ENCODE measurements around the gene TELO2. TPM values are rescaled to one million over a fixed set of nuclear protein-coding genes. Genes with fewer than 3 reads are reported as not detected.
A peak's percentile ranks its signal among the peaks of the same experiment; 100 is the strongest.

The TELO2 gene
- total and polyA plus RNA-seq, 4 donors, result 24.4 to 64.2 (median 42.8) TPM

DNA sequence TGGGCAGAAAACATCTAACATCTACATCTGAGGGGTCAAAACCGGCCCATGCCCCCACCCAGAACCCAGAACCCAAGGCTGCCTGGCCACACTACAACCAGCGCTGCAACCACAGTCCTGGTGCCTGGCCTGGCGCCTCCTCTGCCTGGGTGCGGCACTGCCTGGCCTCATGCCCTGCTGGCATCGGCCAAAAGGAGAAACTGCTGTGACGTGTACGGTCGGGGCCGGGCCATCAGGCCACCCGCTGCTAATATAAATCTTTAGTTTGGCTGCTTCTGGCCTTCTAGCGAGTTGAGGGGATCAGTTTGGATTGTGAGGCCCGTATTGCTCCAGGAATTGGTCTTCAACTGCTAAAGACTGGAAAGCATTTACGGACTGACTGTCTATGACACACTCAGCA is 63.1 kb downstream of the TELO2 start:
- Histone ChIP-seq H3K27me3 (ENCODE audit: control insufficient read depth in 3 of 3, insufficient read depth in 3 of 3, low read length in 2 of 3) (no peaks in the 10 kb centered on the region), H3K9me3 (ENCODE audit: control insufficient read depth in 4 of 4, insufficient read depth in 3 of 4, low read length in 3 of 4) (no peaks in the 10 kb centered on the region), H3K4me3 (no peak overlapping the region), H3K27ac (ENCODE audit: low read depth in 1 of 2, low read length in 1 of 2) (peak overlapping the region in 1 of 2 donors; percentile 13), H3K36me3 (ENCODE audit: control insufficient read depth in 4 of 4, insufficient read depth in 4 of 4, low read length in 4 of 4) (peaks cover 0 to 54% (median 29%) of the 10 kb centered on the region in 4 donors), H3K9ac (ENCODE audit: insufficient read depth in 1 of 2, low read length in 2 of 2) (no peak overlapping the region), H3K4me1 (ENCODE audit: control insufficient read depth in 5 of 5, insufficient read depth in 5 of 5, low read length in 5 of 5) (peaks cover 0 to 8% (median 0%) of the 10 kb centered on the region in 5 donors)
- TF ChIP-seq, protein P1, sequence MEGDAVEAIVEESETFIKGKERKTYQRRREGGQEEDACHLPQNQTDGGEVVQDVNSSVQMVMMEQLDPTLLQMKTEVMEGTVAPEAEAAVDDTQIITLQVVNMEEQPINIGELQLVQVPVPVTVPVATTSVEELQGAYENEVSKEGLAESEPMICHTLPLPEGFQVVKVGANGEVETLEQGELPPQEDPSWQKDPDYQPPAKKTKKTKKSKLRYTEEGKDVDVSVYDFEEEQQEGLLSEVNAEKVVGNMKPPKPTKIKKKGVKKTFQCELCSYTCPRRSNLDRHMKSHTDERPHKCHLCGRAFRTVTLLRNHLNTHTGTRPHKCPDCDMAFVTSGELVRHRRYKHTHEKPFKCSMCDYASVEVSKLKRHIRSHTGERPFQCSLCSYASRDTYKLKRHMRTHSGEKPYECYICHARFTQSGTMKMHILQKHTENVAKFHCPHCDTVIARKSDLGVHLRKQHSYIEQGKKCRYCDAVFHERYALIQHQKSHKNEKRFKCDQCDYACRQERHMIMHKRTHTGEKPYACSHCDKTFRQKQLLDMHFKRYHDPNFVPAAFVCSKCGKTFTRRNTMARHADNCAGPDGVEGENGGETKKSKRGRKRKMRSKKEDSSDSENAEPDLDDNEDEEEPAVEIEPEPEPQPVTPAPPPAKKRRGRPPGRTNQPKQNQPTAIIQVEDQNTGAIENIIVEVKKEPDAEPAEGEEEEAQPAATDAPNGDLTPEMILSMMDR (IDR thresholded peaks at IDR 0.05; ENCODE audit: control extremely low read depth, extremely low read depth), result no peak
- 70 to 84% methylated on average over 13 of the region's 13 CpGs for WGBS, 2 donors
- no peak for DNase-seq
- no peak for ATAC-seq (ENCODE audit: insufficient read depth, low FRiP score)

DNA sequence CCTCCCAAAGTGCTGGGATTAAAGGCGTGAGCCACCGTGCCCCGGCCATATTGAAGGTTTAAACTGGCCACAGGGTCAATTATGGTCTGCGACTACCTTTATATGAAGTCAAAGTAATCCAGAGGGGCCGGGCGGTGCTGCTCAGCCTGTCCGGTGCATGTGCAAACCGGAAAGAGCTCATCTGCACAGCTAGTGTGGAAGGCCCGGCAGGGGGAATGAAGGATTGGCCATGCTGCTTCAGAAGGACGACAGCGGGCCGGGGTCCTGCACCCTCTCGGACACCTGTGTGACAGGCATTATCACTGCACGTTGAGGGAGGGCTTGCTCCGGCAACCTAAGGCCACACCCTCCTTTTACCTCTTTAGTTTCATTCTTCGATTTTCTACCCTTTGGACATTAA is 63.9 kb downstream of the TELO2 start:
- 93 to 94% methylated on average over 16 of the region's 16 CpGs for WGBS, 2 donors
- ATAC-seq (ENCODE audit: insufficient read depth, low FRiP score) (no peak), DNase-seq (no peak)
- H3K4me1 ChIP-seq (ENCODE audit: control insufficient read depth in 5 of 5, insufficient read depth in 5 of 5, low read length in 5 of 5), result peaks cover 0 to 5% (median 0%) of the 10 kb centered on the region in 5 donors
- H3K27ac ChIP-seq (ENCODE audit: low read depth in 1 of 2, low read length in 1 of 2), result no peak overlapping the region
- peaks cover 0 to 52% (median 29%) of the 10 kb centered on the region in 4 donors for H3K36me3 ChIP-seq (ENCODE audit: control insufficient read depth in 4 of 4, insufficient read depth in 4 of 4, low read length in 4 of 4)
- H3K27me3 ChIP-seq (ENCODE audit: control insufficient read depth in 3 of 3, insufficient read depth in 3 of 3, low read length in 2 of 3), result no peaks in the 10 kb centered on the region
- H3K9ac ChIP-seq (ENCODE audit: insufficient read depth in 1 of 2, low read length in 2 of 2), result no peak overlapping the region
- H3K9me3 ChIP-seq (ENCODE audit: control insufficient read depth in 4 of 4, insufficient read depth in 3 of 4, low read length in 3 of 4), result no peaks in the 10 kb centered on the region
- TF ChIP-seq, protein P1 (IDR thresholded peaks at IDR 0.05; ENCODE audit: control extremely low read depth, extremely low read depth), result no peak
- H3K4me3 ChIP-seq, result no peak overlapping the region

- Histone ChIP-seq H3K4me1 (ENCODE audit: control insufficient read depth in 5 of 5, insufficient read depth in 5 of 5, low read length in 5 of 5) (peaks cover 0 to 5% (median 0%) of the 10 kb centered on the region in 5 donors), H3K4me3 (no peak overlapping the region), H3K27ac (ENCODE audit: low read depth in 1 of 2, low read length in 1 of 2) (no peak overlapping the region), H3K9me3 (ENCODE audit: control insufficient read depth in 4 of 4, insufficient read depth in 3 of 4, low read length in 3 of 4) (no peaks in the 10 kb centered on the region), H3K9ac (ENCODE audit: insufficient read depth in 1 of 2, low read length in 2 of 2) (no peak overlapping the region), H3K36me3 (ENCODE audit: control insufficient read depth in 4 of 4, insufficient read depth in 4 of 4, low read length in 4 of 4) (peaks cover 0 to 48% (median 29%) of the 10 kb centered on the region in 4 donors), H3K27me3 (ENCODE audit: control insufficient read depth in 3 of 3, insufficient read depth in 3 of 3, low read length in 2 of 3) (no peaks in the 10 kb centered on the region)
- TF ChIP-seq, protein P1 (IDR thresholded peaks at IDR 0.05; ENCODE audit: control extremely low read depth, extremely low read depth), result no peak
- DNase-seq, result no peak
- no peak for ATAC-seq (ENCODE audit: insufficient read depth, low FRiP score)
- WGBS, 2 donors, result 93 to 96% methylated on average over 11 of the region's 11 CpGs
Observed at GRCh38 chr16:1557576-1557975, 64.4 kb downstream of the TELO2 start.

GRCh38 chr16:1559446-1559975 is 66.4 kb downstream of the TELO2 start:
- Histone ChIP-seq H3K27ac (ENCODE audit: low read depth in 1 of 2, low read length in 1 of 2) (peak overlapping the region in 1 of 2 donors; percentile 33), H3K36me3 (ENCODE audit: control insufficient read depth in 4 of 4, insufficient read depth in 4 of 4, low read length in 4 of 4) (peaks cover 0 to 39% (median 28%) of the 10 kb centered on the region in 4 donors), H3K4me3 (no peak overlapping the region), H3K27me3 (ENCODE audit: control insufficient read depth in 3 of 3, insufficient read depth in 3 of 3, low read length in 2 of 3) (no peaks in the 10 kb centered on the region), H3K9me3 (ENCODE audit: control insufficient read depth in 4 of 4, insufficient read depth in 3 of 4, low read length in 3 of 4) (no peaks in the 10 kb centered on the region), H3K9ac (ENCODE audit: insufficient read depth in 1 of 2, low read length in 2 of 2) (no peak overlapping the region), H3K4me1 (ENCODE audit: control insufficient read depth in 5 of 5, insufficient read depth in 5 of 5, low read length in 5 of 5) (peaks cover 0 to 5% (median 0%) of the 10 kb centered on the region in 5 donors)
- WGBS, 2 donors, result 70 to 77% methylated on average over 18 of the region's 18 CpGs
- ATAC-seq (ENCODE audit: insufficient read depth, low FRiP score), result no peak
- TF ChIP-seq, protein P1 (IDR thresholded peaks at IDR 0.05; ENCODE audit: control extremely low read depth, extremely low read depth), result no peak
- peak in 2 of 3 donors; percentile 13 to 22 for DNase-seq

Data from lung (tissue), 12 donors.